ENCODE results near the gene MRAS. TPM values are rescaled to one million over a fixed set of nuclear protein-coding genes. Genes with fewer than 3 reads are reported as not detected.

Gene MRAS
- total and polyA plus RNA-seq, 2 of the 8 experiments (the other 6 are each of a cell fraction or from before 2014, with no cell fraction given) = 10.6 to 16.2 TPM

DNA sequence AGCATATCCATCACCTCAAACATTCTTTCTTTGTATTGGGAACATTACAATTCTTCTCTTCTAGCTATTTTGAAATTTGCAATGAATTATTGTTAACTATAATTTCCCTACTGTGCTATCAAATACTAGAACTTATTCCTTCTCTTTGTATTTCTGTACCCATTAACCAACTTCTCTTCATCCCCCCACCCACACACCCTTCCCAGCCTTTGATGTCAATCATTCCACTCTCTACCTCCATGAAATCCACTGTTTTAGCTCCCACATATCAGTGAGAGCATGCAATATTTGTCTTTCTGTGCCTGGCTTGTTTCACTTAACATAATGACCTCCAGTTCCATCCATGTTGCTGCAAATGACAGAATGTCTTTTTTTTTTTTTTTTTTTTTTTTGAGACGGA lies 30.6 kb downstream of the MRAS start (continued):
- TF ChIP-seq, protein P1, sequence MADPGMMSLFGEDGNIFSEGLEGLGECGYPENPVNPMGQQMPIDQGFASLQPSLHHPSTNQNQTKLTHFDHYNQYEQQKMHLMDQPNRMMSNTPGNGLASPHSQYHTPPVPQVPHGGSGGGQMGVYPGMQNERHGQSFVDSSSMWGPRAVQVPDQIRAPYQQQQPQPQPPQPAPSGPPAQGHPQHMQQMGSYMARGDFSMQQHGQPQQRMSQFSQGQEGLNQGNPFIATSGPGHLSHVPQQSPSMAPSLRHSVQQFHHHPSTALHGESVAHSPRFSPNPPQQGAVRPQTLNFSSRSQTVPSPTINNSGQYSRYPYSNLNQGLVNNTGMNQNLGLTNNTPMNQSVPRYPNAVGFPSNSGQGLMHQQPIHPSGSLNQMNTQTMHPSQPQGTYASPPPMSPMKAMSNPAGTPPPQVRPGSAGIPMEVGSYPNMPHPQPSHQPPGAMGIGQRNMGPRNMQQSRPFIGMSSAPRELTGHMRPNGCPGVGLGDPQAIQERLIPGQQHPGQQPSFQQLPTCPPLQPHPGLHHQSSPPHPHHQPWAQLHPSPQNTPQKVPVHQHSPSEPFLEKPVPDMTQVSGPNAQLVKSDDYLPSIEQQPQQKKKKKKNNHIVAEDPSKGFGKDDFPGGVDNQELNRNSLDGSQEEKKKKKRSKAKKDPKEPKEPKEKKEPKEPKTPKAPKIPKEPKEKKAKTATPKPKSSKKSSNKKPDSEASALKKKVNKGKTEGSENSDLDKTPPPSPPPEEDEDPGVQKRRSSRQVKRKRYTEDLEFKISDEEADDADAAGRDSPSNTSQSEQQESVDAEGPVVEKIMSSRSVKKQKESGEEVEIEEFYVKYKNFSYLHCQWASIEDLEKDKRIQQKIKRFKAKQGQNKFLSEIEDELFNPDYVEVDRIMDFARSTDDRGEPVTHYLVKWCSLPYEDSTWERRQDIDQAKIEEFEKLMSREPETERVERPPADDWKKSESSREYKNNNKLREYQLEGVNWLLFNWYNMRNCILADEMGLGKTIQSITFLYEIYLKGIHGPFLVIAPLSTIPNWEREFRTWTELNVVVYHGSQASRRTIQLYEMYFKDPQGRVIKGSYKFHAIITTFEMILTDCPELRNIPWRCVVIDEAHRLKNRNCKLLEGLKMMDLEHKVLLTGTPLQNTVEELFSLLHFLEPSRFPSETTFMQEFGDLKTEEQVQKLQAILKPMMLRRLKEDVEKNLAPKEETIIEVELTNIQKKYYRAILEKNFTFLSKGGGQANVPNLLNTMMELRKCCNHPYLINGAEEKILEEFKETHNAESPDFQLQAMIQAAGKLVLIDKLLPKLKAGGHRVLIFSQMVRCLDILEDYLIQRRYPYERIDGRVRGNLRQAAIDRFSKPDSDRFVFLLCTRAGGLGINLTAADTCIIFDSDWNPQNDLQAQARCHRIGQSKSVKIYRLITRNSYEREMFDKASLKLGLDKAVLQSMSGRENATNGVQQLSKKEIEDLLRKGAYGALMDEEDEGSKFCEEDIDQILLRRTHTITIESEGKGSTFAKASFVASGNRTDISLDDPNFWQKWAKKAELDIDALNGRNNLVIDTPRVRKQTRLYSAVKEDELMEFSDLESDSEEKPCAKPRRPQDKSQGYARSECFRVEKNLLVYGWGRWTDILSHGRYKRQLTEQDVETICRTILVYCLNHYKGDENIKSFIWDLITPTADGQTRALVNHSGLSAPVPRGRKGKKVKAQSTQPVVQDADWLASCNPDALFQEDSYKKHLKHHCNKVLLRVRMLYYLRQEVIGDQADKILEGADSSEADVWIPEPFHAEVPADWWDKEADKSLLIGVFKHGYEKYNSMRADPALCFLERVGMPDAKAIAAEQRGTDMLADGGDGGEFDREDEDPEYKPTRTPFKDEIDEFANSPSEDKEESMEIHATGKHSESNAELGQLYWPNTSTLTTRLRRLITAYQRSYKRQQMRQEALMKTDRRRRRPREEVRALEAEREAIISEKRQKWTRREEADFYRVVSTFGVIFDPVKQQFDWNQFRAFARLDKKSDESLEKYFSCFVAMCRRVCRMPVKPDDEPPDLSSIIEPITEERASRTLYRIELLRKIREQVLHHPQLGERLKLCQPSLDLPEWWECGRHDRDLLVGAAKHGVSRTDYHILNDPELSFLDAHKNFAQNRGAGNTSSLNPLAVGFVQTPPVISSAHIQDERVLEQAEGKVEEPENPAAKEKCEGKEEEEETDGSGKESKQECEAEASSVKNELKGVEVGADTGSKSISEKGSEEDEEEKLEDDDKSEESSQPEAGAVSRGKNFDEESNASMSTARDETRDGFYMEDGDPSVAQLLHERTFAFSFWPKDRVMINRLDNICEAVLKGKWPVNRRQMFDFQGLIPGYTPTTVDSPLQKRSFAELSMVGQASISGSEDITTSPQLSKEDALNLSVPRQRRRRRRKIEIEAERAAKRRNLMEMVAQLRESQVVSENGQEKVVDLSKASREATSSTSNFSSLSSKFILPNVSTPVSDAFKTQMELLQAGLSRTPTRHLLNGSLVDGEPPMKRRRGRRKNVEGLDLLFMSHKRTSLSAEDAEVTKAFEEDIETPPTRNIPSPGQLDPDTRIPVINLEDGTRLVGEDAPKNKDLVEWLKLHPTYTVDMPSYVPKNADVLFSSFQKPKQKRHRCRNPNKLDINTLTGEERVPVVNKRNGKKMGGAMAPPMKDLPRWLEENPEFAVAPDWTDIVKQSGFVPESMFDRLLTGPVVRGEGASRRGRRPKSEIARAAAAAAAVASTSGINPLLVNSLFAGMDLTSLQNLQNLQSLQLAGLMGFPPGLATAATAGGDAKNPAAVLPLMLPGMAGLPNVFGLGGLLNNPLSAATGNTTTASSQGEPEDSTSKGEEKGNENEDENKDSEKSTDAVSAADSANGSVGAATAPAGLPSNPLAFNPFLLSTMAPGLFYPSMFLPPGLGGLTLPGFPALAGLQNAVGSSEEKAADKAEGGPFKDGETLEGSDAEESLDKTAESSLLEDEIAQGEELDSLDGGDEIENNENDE (IDR thresholded peaks at IDR 0.05; ENCODE audit: insufficient replicate concordance, low read length) = no peak
- TF ChIP-seq RBBP5 (IDR thresholded peaks at IDR 0.05; ENCODE audit: borderline replicate concordance, low read depth, low read length) (no peak), CHD1 (IDR thresholded peaks at IDR 0.05; ENCODE audit: low read depth, low read length) (no peak), SIRT6 (IDR thresholded peaks at IDR 0.05; ENCODE audit: low read length) (no peak), CTBP2 (IDR thresholded peaks at IDR 0.05; ENCODE audit: borderline replicate concordance, insufficient read depth, insufficient read length, low read length) (no peak), TEAD4 (IDR thresholded peaks at IDR 0.05; ENCODE audit: low read depth, low read length) (no peak), ZNF274 (IDR thresholded peaks at IDR 0.05; ENCODE audit: borderline replicate concordance, extremely low read depth, low read length) (no peak), RNF2 (IDR thresholded peaks at IDR 0.05; ENCODE audit: borderline replicate concordance, low read depth, low read length, missing control alignments, poor library complexity, severe bottlenecking) (no peak), SP2 (IDR thresholded peaks at IDR 0.05; ENCODE audit: low read length) (no peak)
